HepG2 (cell line): ENCODE results near the gene HOXA7. TPM values are rescaled to one million over a fixed set of nuclear protein-coding genes. Genes with fewer than 3 reads are reported as not detected.

Experiments
- ATAC-seq: fragments of 200-7000 bp; cut with Tn5 transposase; 3 replicates; pipeline ENCODE4 v1.9.1; 2020; ENCODE audit warnings: mild to moderate bottlenecking, moderate library complexity
- BruUV-seq: library from RNA; stranded (reverse); fragments of 400-500 nt; replicated peaks from 2 replicates; lab custom pipeline; 2021; lab: Mats Ljungman, UMichigan
- CTCF ChIA-PET: fragments of 300-600 bp; formaldehyde crosslinking; extraction: SDS; loops from one replicate; lab custom pipeline; 2021; ENCODE audit warnings: low total read pairs, inconsistent platforms, low intra/inter-chr PET ratio; lab: Yijun Ruan, JAX
- POLR2A ChIA-PET: fragments of 350-600 bp; sonication (Branson Sonifier 250); formaldehyde crosslinking; loops from one replicate; lab custom pipeline; 2020; ENCODE audit warnings: antibody characterized with exemption, inconsistent platforms; lab: Yijun Ruan, JAX
- DNase-seq: peaks from one replicate; pipeline ENCODE4 v3.0.0-alpha.2; 2015; ENCODE audit warnings: low spot score
- FAIRE-seq: peaks from 3 replicates; lab custom pipeline; 2011; peaks lifted over from hg19 to GRCh38; lab: Jason Lieb, UNC
- H2AFZ ChIP-seq: one replicate; pipeline ENCODE4 v1.6.1; 2011; ENCODE audit warnings: low read length, inconsistent platforms
- H3K27ac ChIP-seq: fragments of 300-600 bp; 3 replicates; pipeline ENCODE4 v1.8.0; 2011; ENCODE audit warnings: mixed run types, mild to moderate bottlenecking, mixed read lengths, low read length, inconsistent platforms; ENCODE audit not compliant: insufficient read depth; ENCODE audit errors: extremely low read length
- H3K27me3 ChIP-seq, 2 experiments: fragments of 200-600 bp in 1 of 2; 2 replicates in 1 of 2; 3 replicates in 1 of 2; pipeline versions ENCODE4 v1.6.0 to v1.8.0; 2011; ENCODE audit warnings: low read length in 2 of 2, mild to moderate bottlenecking in 2 of 2, moderate library complexity in 2 of 2, inconsistent platforms in 1 of 2; ENCODE audit not compliant: insufficient read depth in 2 of 2, control insufficient read depth in 1 of 2
- H3K36me3 ChIP-seq, 2 experiments: fragments of 200-600 bp in 1 of 2; replicated peaks in 1 of 2; 2 replicates in 1 of 2; 3 replicates in 1 of 2; pipeline versions ENCODE4 v1.5.1 to v1.8.0; 2011; ENCODE audit warnings: low read length in 2 of 2, inconsistent platforms in 1 of 2; ENCODE audit not compliant: insufficient read depth in 2 of 2, control insufficient read depth in 1 of 2
- H3K4me1 ChIP-seq: 2 replicates; pipeline ENCODE4 v1.5.1; 2012; ENCODE audit warnings: low read length, inconsistent platforms; ENCODE audit not compliant: insufficient read depth
- H3K4me2 ChIP-seq: 2 replicates; pipeline ENCODE4 v1.6.0; 2011; ENCODE audit warnings: low read depth, low read length, inconsistent platforms
- H3K4me3 ChIP-seq, 3 experiments: fragments of 200-600 bp in 1 of 3; sonication (generic), shearing (Covaris generic) in 1 of 3; replicated peaks in 1 of 3; 2 replicates each; pipeline ENCODE4 v1.5.1; 2011 to 2016; ENCODE audit warnings: low read length in 3 of 3, inconsistent platforms in 2 of 3, low read depth in 2 of 3, mild to moderate bottlenecking in 2 of 3, control low read depth in 1 of 3, mixed read lengths in 1 of 3; ENCODE audit not compliant: insufficient read depth in 1 of 3
- H3K79me2 ChIP-seq: one replicate; pipeline ENCODE4 v1.6.1; 2011; ENCODE audit warnings: low read length, inconsistent platforms; ENCODE audit not compliant: insufficient read depth
- H3K9ac ChIP-seq: 2 replicates; pipeline ENCODE4 v1.6.0; 2011; ENCODE audit warnings: mild to moderate bottlenecking, low read depth, low read length, inconsistent platforms; ENCODE audit not compliant: insufficient read depth
- H3K9me3 ChIP-seq: 2 replicates; pipeline ENCODE4 v1.5.1; 2012; ENCODE audit warnings: mild to moderate bottlenecking, low read length
- H4K20me1 ChIP-seq: 2 replicates; pipeline ENCODE4 v1.6.0; 2011; ENCODE audit warnings: inconsistent platforms, mild to moderate bottlenecking, low read length, moderate library complexity; ENCODE audit not compliant: insufficient read depth
- BCL6 ChIP-seq: IDR thresholded peaks from 2 replicates; pipeline ENCODE4 v1.6.1; 2016; ENCODE audit warnings: missing genetic modification reagents, missing compliant biosample characterization
- BHLHE40 ChIP-seq: IDR thresholded peaks from 2 replicates; pipeline ENCODE4 v1.6.1; 2011; ENCODE audit warnings: low read length, improper control_type of control experiment
- JUNB ChIP-seq: sonication (generic); formaldehyde crosslinking; IDR thresholded peaks from 2 replicates; pipeline ENCODE4 v1.8.0; 2022; ENCODE audit warnings: missing genetic modification reagents, mild to moderate bottlenecking, borderline replicate concordance
- NRL ChIP-seq: sonication (generic); formaldehyde crosslinking; IDR thresholded peaks from 2 replicates; pipeline ENCODE4 v1.5.0; 2020; ENCODE audit warnings: missing genetic modification reagents, mild to moderate bottlenecking, moderate library complexity, borderline replicate concordance
- PAF1 ChIP-seq: IDR thresholded peaks from 2 replicates; pipeline ENCODE4 v1.6.1; 2016; ENCODE audit warnings: missing genetic modification reagents, missing compliant biosample characterization
- SRSF4 ChIP-seq: fragments of 200-400 bp; formaldehyde crosslinking; IDR thresholded peaks from one replicate; pipeline ENCODE4 v1.6.1; 2018; ENCODE audit warnings: mild to moderate bottlenecking, low read depth, low read length, moderate library complexity; ENCODE audit not compliant: poor library complexity, severe bottlenecking
- ZKSCAN5 ChIP-seq: sonication (generic); formaldehyde crosslinking; IDR thresholded peaks from 2 replicates; pipeline ENCODE4 v1.5.1; 2020; ENCODE audit warnings: mild to moderate bottlenecking, missing genetic modification reagents
- ZNF121 ChIP-seq: sonication (generic); formaldehyde crosslinking; IDR thresholded peaks from 2 replicates; pipeline ENCODE4 v1.5.0; 2020; ENCODE audit warnings: mild to moderate bottlenecking, missing genetic modification reagents
- ZNF253 ChIP-seq: sonication (generic); formaldehyde crosslinking; IDR thresholded peaks from 2 replicates; pipeline ENCODE4 v1.8.0; 2022; ENCODE audit warnings: mild to moderate bottlenecking, missing genetic modification reagents, borderline replicate concordance
- ZNF441 ChIP-seq: sonication (generic); formaldehyde crosslinking; IDR thresholded peaks from 2 replicates; pipeline ENCODE4 v1.7.0; 2021; ENCODE audit warnings: missing genetic modification reagents, borderline replicate concordance
- WGBS: methylation state at CpG from one replicate; pipeline ENCODE4 v1.1.6; 2017; ENCODE audit warnings: low lambda C conversion rate; 5-methylcytosine and 5-hydroxymethylcytosine counted together
- in situ Hi-C: cut with HindIII; loops from 2 replicates; pipeline ENCODE4 v1.10.0; 2017; ENCODE audit warnings: low pct_unique_long_range_greater_than_20kb; ENCODE audit not compliant: extremely low pct_ligation_motif_present
- intact Hi-C: fragments of 100-400 bp; cut with micrococcal nuclease; formaldehyde crosslinking; loops from one replicate; pipeline ENCODE4 v1.10.0; 2022; ENCODE audit not compliant: unreplicated experiment
- polyA plus RNA-seq, 8 experiments: library from polyadenylated mRNA; depleted of rRNA in 3 of 8; stranded (reverse) in 7 of 8; unstranded in 1 of 8; fragments of >200 nt; fragmentation: Illumina TruSeq in 4 of 8; extraction: Trizol in 4 of 8; gene quantifications; 2 replicates each; pipeline versions ENCODE4 v1.2.1 to v1.2.3, GENCODE V29; 2011 to 2016; ENCODE audit warnings: low read depth in 4 of 8, missing spikeins in 1 of 8, mixed read lengths in 1 of 8; ENCODE audit not compliant: insufficient read depth in 1 of 8
- total RNA-seq, 5 experiments: library from RNA; depleted of rRNA; stranded (reverse); fragments of >200 nt; fragmentation: Illumina TruSeq; extraction: Trizol; gene quantifications; 2 replicates each; pipeline ENCODE4 v1.2.3, GENCODE V29; 2016; ENCODE audit warnings: low read depth in 1 of 5
- TF ChIP-seq, protein P1 (sequence below): sonication (generic); formaldehyde crosslinking; conservative IDR thresholded peaks from 2 replicates; pipeline ENCODE4 v1.8.0; 2022; ENCODE audit warnings: mild to moderate bottlenecking, moderate library complexity, missing genetic modification reagents
- TF ChIP-seq, protein P2 (sequence below): sonication (generic); formaldehyde crosslinking; IDR thresholded peaks from 2 replicates; pipeline ENCODE4 v1.4.0; 2020; ENCODE audit warnings: missing genetic modification reagents
- TF ChIP-seq, protein P3 (sequence below): conservative IDR thresholded peaks from 2 replicates; pipeline ENCODE4 v1.6.1; 2018; ENCODE audit warnings: missing genetic modification reagents

Gene HOXA7
- total and polyA plus RNA-seq, 2 of the 13 experiments (the other 11 are each of a cell fraction or from before 2014, with no cell fraction given), result 0.05 TPM; not detected in 1

DNA sequence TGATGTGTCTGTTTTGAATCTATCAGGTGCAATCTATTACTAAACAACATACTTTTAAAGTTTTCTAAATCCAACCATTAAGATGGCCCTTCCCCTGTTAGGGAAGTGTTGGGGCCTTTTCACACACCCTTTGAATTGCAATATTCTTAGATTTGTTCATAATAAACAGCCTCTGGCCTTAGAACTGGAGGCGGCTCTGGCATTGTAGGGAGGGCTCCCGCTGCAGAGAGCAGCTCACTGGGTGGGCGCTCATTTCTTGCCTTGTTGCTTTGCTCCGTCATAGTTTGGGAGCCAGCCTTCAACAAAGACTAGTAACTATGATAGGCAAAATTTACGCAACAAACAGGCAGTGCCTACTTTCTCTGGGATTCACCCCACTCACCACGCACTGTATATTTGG lies 21.9 kb upstream of the HOXA7 start:
- Histone ChIP-seq H3K36me3 (no peaks in the 10 kb centered on the region), H2AFZ (no peak overlapping the region), H3K27me3 (peaks cover 10 to 79% of the 10 kb centered on the region in 2 experiments), H3K4me2 (no peak overlapping the region), H4K20me1 (no peaks in the 10 kb centered on the region), H3K9me3 (no peaks in the 10 kb centered on the region), H3K4me1 (peaks cover 21% of the 10 kb centered on the region), H3K79me2 (no peaks in the 10 kb centered on the region), H3K9ac (no peak overlapping the region), H3K4me3 (no peak overlapping the region), H3K27ac (no peak overlapping the region)
- DNase-seq, result no peak
- BruUV-seq, result no TSS peak
- 93% methylated on average over 6 of the region's 6 CpGs for WGBS
- ATAC-seq, result no peak
- ChIA-PET POLR2A (no interaction called here), CTCF (no interaction called here)
- FAIRE-seq, result no peak
- no peak for TF ChIP-seq BHLHE40
- no peak for TF ChIP-seq SRSF4
- no peak for TF ChIP-seq JUNB
- TF ChIP-seq, protein P1, sequence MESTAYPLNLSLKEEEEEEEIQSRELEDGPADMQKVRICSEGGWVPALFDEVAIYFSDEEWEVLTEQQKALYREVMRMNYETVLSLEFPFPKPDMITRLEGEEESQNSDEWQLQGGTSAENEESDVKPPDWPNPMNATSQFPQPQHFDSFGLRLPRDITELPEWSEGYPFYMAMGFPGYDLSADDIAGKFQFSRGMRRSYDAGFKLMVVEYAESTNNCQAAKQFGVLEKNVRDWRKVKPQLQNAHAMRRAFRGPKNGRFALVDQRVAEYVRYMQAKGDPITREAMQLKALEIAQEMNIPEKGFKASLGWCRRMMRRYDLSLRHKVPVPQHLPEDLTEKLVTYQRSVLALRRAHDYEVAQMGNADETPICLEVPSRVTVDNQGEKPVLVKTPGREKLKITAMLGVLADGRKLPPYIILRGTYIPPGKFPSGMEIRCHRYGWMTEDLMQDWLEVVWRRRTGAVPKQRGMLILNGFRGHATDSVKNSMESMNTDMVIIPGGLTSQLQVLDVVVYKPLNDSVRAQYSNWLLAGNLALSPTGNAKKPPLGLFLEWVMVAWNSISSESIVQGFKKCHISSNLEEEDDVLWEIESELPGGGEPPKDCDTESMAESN (CRISPR knock-in tag), result no peak
- no peak for TF ChIP-seq BCL6 (CRISPR knock-in tag)
- no peak for TF ChIP-seq ZKSCAN5 (CRISPR knock-in tag)
- TF ChIP-seq, protein P2, sequence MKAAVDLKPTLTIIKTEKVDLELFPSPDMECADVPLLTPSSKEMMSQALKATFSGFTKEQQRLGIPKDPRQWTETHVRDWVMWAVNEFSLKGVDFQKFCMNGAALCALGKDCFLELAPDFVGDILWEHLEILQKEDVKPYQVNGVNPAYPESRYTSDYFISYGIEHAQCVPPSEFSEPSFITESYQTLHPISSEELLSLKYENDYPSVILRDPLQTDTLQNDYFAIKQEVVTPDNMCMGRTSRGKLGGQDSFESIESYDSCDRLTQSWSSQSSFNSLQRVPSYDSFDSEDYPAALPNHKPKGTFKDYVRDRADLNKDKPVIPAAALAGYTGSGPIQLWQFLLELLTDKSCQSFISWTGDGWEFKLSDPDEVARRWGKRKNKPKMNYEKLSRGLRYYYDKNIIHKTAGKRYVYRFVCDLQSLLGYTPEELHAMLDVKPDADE (CRISPR knock-in tag), result no peak
- TF ChIP-seq, protein P3, sequence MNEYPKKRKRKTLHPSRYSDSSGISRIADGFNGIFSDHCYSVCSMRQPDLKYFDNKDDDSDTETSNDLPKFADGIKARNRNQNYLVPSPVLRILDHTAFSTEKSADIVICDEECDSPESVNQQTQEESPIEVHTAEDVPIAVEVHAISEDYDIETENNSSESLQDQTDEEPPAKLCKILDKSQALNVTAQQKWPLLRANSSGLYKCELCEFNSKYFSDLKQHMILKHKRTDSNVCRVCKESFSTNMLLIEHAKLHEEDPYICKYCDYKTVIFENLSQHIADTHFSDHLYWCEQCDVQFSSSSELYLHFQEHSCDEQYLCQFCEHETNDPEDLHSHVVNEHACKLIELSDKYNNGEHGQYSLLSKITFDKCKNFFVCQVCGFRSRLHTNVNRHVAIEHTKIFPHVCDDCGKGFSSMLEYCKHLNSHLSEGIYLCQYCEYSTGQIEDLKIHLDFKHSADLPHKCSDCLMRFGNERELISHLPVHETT (CRISPR knock-in tag), result no peak
- TF ChIP-seq ZNF121, result no peak
- TF ChIP-seq PAF1, result no peak
- no peak for TF ChIP-seq ZNF441
- no peak for TF ChIP-seq NRL (CRISPR knock-in tag)
- no peak for TF ChIP-seq ZNF253 (CRISPR knock-in tag)
- intact Hi-C loops (no loop called here), in situ Hi-C loops (no loop called here)
